ENCODE measurements around the gene HARBI1. TPM values are rescaled to one million over a fixed set of nuclear protein-coding genes. Genes with fewer than 3 reads are reported as not detected.

Gene HARBI1
- total RNA-seq, 1 donor from 2014 or later = 5.3 TPM

DNA sequence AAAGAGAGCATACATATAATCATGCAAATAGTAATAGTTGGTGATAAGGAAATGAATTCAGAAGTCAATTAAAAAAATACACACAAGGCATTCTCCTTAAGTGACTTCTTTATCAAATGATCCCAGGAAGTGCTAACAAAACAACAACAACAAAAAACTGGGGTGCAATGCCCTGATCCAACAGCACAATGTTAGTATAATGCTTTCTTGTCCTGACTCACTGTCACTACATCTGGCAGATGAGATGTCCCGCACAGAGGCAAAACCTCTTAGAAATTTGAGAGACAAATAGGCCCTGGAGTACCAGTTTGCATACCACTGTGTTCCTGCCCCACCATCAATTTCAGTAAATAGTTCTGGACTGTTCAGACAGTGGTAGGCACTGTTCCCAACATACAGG is 12.2 kb downstream of the HARBI1 start:
- Mint-ChIP-seq H3K9me3 (no peaks in the 10 kb centered on the region), H3K36me3 (peaks cover 2% of the 10 kb centered on the region), H3K4me3 (no peak overlapping the region), H3K27me3 (ENCODE audit: insufficient read depth, low read depth) (no peaks in the 10 kb centered on the region), H3K4me1 (peaks cover 6% of the 10 kb centered on the region), H3K27ac (peak overlapping the region; percentile 6)
- H3K79me2 ChIP-seq (ENCODE audit: low read depth) = no peaks in the 10 kb centered on the region
- no peak overlapping the region for H3K27ac ChIP-seq
- H3K27me3 ChIP-seq = no peaks in the 10 kb centered on the region
- H3K4me2 ChIP-seq = no peak overlapping the region
- H3K4me3 ChIP-seq = no peak overlapping the region
- no peaks in the 10 kb centered on the region for H3K36me3 ChIP-seq
- H2AFZ ChIP-seq (replicated peaks) = no peak overlapping the region
- no peaks in the 10 kb centered on the region for H4K20me1 ChIP-seq (ENCODE audit: low read depth)
- DNase-seq (ENCODE audit: low spot score) = no peak
- no peaks in the 10 kb centered on the region for H3K9me3 ChIP-seq (ENCODE audit: low read depth)
- H3K4me1 ChIP-seq = no peaks in the 10 kb centered on the region
- TF ChIP-seq EZH2phosphoT487 (IDR thresholded peaks at IDR 0.05) = no peak
- TF ChIP-seq, protein P1, sequence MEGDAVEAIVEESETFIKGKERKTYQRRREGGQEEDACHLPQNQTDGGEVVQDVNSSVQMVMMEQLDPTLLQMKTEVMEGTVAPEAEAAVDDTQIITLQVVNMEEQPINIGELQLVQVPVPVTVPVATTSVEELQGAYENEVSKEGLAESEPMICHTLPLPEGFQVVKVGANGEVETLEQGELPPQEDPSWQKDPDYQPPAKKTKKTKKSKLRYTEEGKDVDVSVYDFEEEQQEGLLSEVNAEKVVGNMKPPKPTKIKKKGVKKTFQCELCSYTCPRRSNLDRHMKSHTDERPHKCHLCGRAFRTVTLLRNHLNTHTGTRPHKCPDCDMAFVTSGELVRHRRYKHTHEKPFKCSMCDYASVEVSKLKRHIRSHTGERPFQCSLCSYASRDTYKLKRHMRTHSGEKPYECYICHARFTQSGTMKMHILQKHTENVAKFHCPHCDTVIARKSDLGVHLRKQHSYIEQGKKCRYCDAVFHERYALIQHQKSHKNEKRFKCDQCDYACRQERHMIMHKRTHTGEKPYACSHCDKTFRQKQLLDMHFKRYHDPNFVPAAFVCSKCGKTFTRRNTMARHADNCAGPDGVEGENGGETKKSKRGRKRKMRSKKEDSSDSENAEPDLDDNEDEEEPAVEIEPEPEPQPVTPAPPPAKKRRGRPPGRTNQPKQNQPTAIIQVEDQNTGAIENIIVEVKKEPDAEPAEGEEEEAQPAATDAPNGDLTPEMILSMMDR (IDR thresholded peaks at IDR 0.05) = no peak
- no peak for TF ChIP-seq EZH2 (IDR thresholded peaks at IDR 0.05)
- H3F3A ChIP-seq (ENCODE audit: low read depth) = no peaks in the 10 kb centered on the region
- no peak overlapping the region for H3K9ac ChIP-seq

DNA sequence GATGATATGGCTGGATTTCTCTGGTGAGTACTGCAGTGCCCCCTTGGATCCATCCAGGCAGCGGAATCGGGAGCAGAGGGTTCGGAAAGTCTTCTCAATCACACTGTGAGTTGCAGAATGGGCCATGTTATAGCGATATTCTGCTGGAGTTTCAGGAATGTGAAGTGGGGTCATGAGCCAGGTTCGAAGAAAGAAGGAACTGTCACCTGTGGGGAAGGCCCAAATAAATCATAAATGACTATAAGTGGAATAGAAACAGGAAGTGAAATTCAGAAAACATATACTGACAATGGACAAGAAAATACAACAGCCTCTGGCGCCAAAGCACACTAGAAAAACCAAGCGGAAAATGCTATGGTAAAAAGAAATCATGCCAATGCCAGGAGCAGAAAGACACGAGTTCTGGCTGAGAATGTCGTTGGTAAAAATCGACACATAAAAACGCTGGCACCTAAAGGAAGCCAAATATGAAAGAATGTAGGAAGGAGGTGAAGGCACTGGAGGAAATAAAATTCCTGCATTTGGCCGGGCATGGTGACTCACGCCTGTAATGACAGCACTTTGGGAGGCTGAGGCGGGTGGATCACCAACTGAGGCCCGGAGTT is 13.2 kb downstream of the HARBI1 start:
- Histone ChIP-seq H2AFZ (replicated peaks) (no peak overlapping the region), H3K4me2 (no peak overlapping the region), H4K20me1 (ENCODE audit: low read depth) (no peaks in the 10 kb centered on the region), H3K4me1 (no peaks in the 10 kb centered on the region), H3K27ac (no peak overlapping the region), H3F3A (ENCODE audit: low read depth) (no peaks in the 10 kb centered on the region), H3K27me3 (no peaks in the 10 kb centered on the region), H3K9me3 (ENCODE audit: low read depth) (no peaks in the 10 kb centered on the region), H3K4me3 (no peak overlapping the region), H3K36me3 (no peaks in the 10 kb centered on the region), H3K9ac (no peak overlapping the region), H3K79me2 (ENCODE audit: low read depth) (no peaks in the 10 kb centered on the region)
- DNase-seq (ENCODE audit: low spot score) = no peak
- Mint-ChIP-seq H3K27me3 (ENCODE audit: insufficient read depth, low read depth) (no peaks in the 10 kb centered on the region), H3K27ac (no peak overlapping the region), H3K4me3 (no peak overlapping the region), H3K4me1 (peaks cover 6% of the 10 kb centered on the region), H3K36me3 (peaks cover 2% of the 10 kb centered on the region), H3K9me3 (no peaks in the 10 kb centered on the region)
- TF ChIP-seq EZH2 (IDR thresholded peaks at IDR 0.05) (no peak), EZH2phosphoT487 (IDR thresholded peaks at IDR 0.05) (no peak)
- TF ChIP-seq, protein P1 (IDR thresholded peaks at IDR 0.05) = no peak

DNA sequence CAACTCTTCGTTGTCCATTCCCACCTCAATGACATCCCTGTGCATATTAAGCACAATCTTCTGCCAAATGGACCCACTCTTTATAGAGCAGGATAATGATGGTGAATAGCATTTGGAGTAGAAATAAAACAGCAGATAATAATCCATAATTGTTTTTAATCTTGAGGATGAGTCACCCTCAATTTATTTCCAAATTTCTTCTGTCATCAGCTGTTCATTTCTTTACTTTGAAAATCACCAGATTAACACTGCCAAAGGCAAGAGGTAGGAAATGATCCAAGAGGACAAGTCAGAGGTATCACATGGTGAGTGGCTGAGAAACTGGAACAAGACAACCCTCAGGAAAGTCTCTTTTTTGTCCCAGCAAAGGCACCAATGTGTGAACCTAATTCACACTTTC is 15.9 kb downstream of the HARBI1 start:
- H3K4me1 Mint-ChIP-seq = no peaks in the 10 kb centered on the region
- H3K9me3 Mint-ChIP-seq = no peaks in the 10 kb centered on the region
- no peak for DNase-seq (ENCODE audit: low spot score)
- H3K4me3 ChIP-seq = no peak overlapping the region
- no peaks in the 10 kb centered on the region for H3K27me3 Mint-ChIP-seq (ENCODE audit: insufficient read depth, low read depth)
- H3K4me1 ChIP-seq = no peaks in the 10 kb centered on the region
- H3K27ac ChIP-seq = no peak overlapping the region
- no peak overlapping the region for H3K9ac ChIP-seq
- no peak overlapping the region for H3K4me3 Mint-ChIP-seq
- H3K4me2 ChIP-seq = no peak overlapping the region
- H3K36me3 ChIP-seq = no peaks in the 10 kb centered on the region
- H3K79me2 ChIP-seq (ENCODE audit: low read depth) = no peaks in the 10 kb centered on the region
- no peaks in the 10 kb centered on the region for H4K20me1 ChIP-seq (ENCODE audit: low read depth)
- no peaks in the 10 kb centered on the region for H3K9me3 ChIP-seq (ENCODE audit: low read depth)
- no peak overlapping the region for H3K27ac Mint-ChIP-seq
- TF ChIP-seq, protein P1 (IDR thresholded peaks at IDR 0.05) = no peak
- TF ChIP-seq EZH2 (IDR thresholded peaks at IDR 0.05) (no peak), EZH2phosphoT487 (IDR thresholded peaks at IDR 0.05) (no peak)
- H3K36me3 Mint-ChIP-seq = peaks cover 2% of the 10 kb centered on the region
- H3K27me3 ChIP-seq = no peaks in the 10 kb centered on the region
- no peak overlapping the region for H2AFZ ChIP-seq (replicated peaks)
- H3F3A ChIP-seq (ENCODE audit: low read depth) = no peaks in the 10 kb centered on the region

Measured in neural progenitor cell (in vitro differentiated cells).